ENCODE measurements around the gene HOXA10. TPM values are rescaled to one million over a fixed set of nuclear protein-coding genes. Genes with fewer than 3 reads are reported as not detected.

Gene HOXA10
- total RNA-seq, 2 experiments from 2014 or later = not detected

DNA sequence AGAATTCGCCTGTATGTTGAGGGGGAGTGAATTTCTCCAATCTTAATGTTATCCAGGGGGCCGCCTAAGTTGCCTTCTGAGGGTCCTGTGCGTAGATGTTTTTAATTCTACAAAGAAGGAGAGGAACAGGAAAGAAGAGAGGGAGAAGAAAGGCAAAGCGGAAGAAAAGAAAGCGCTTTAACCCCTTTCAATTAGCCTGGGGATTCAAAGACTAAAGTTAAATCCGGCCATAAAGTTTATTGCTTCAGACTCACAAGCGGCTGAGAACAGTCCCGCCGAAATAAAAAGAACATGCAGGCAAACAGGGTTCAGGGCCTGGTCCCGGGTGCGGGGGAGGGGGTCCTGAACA lies 35.2 kb downstream of the HOXA10 start:
- no peak overlapping the region for H3K27ac ChIP-seq (ENCODE audit: low read depth in 1 of 2, low read length in 2 of 2)
- H3K27me3 ChIP-seq (ENCODE audit: control insufficient read depth in 1 of 2, insufficient read depth in 2 of 2, low read length in 2 of 2) = peaks cover 19 to 63% of the 10 kb centered on the region in 2 experiments
- H3K9me3 Mint-ChIP-seq = no peaks in the 10 kb centered on the region
- no peaks in the 10 kb centered on the region for H3K4me1 ChIP-seq (ENCODE audit: insufficient read depth, low read length)
- DNase-seq (no peak), ATAC-seq (ENCODE audit: poor library complexity) (no peak)
- no peak overlapping the region for H3K4me3 ChIP-seq (ENCODE audit: low read length)
- no peaks in the 10 kb centered on the region for H3K36me3 ChIP-seq (ENCODE audit: insufficient read depth, low read length)
- TF ChIP-seq, protein P1, sequence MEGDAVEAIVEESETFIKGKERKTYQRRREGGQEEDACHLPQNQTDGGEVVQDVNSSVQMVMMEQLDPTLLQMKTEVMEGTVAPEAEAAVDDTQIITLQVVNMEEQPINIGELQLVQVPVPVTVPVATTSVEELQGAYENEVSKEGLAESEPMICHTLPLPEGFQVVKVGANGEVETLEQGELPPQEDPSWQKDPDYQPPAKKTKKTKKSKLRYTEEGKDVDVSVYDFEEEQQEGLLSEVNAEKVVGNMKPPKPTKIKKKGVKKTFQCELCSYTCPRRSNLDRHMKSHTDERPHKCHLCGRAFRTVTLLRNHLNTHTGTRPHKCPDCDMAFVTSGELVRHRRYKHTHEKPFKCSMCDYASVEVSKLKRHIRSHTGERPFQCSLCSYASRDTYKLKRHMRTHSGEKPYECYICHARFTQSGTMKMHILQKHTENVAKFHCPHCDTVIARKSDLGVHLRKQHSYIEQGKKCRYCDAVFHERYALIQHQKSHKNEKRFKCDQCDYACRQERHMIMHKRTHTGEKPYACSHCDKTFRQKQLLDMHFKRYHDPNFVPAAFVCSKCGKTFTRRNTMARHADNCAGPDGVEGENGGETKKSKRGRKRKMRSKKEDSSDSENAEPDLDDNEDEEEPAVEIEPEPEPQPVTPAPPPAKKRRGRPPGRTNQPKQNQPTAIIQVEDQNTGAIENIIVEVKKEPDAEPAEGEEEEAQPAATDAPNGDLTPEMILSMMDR (IDR thresholded peaks at IDR 0.05) = no peak
- H3K4me3 Mint-ChIP-seq = no peak overlapping the region
- peaks cover 0 to 10% of the 10 kb centered on the region in 2 experiments for H3K9me3 ChIP-seq (ENCODE audit: control insufficient read depth in 1 of 2, insufficient read depth in 1 of 2, low read length in 2 of 2)
- ChIA-PET POLR2A (no interaction called here), CTCF (no interaction called here)
- H3K36me3 Mint-ChIP-seq (ENCODE audit: low read depth) = no peaks in the 10 kb centered on the region
- H3K27me3 Mint-ChIP-seq = peaks cover 79% of the 10 kb centered on the region
- no peak overlapping the region for H3K27ac Mint-ChIP-seq
- H3K4me1 Mint-ChIP-seq (ENCODE audit: low read depth) = no peaks in the 10 kb centered on the region
- intact Hi-C loops (cut with DNase I, micrococcal nuclease) = no loop called here

DNA sequence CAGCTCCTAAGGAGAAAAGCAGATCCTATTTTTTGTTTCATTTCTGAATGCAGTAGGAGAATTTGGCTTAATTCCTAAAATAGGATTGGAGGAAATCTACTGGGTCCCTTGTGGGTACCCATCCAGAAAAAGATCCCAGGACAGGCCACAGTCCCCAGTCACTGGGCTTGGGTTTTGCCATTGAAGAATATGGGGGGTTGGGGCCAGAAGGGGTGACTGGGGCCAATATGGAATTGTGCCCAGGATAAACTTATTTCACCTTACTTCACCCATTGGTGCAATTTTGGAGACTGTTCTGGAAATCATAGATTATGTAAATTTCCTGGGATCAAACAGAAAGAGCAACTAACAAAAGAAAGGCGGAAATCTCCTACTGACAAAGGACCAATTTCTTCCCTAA lies 35.6 kb downstream of the HOXA10 start:
- no peak for ATAC-seq (ENCODE audit: poor library complexity)

DNA sequence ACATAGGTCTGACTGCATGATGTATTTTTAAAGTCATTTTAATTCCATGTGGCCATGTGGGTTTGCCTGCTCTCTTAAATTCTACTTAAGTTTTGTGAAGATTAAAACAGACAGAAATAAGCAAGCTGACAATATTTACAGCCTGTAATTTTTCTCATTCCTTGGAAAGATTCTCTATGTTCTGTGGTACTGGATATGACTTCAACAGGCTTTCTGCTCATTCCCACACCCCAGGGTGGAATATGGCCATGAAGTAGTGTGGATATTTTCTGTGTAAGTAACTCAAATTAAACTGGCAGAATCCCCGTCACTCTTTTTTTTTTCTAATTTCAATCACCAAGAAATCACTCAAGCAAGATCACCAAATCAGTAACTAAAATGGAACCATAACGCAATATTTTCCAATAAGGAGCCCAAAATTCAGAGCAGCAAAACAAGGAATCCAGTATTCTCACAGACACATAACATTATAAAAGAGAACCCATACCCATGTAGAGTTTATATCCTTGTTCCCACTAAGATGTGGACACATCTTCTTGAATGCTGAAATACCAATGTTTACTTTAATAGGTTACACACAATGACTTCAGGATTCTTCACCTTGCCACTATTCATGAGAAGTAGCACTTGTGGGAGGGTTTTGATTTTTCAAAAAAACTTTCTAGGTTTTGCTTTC lies 36.3 kb downstream of the HOXA10 start:
- Mint-ChIP-seq H3K27ac (no peak overlapping the region), H3K9me3 (no peaks in the 10 kb centered on the region), H3K27me3 (peaks cover 86% of the 10 kb centered on the region), H3K36me3 (ENCODE audit: low read depth) (no peaks in the 10 kb centered on the region), H3K4me3 (no peak overlapping the region), H3K4me1 (ENCODE audit: low read depth) (no peaks in the 10 kb centered on the region)
- DNase-seq (no peak), ATAC-seq (ENCODE audit: poor library complexity) (no peak)
- Histone ChIP-seq H3K27ac (ENCODE audit: low read depth in 1 of 2, low read length in 2 of 2) (no peak overlapping the region), H3K4me3 (ENCODE audit: low read length) (no peak overlapping the region), H3K27me3 (ENCODE audit: control insufficient read depth in 1 of 2, insufficient read depth in 2 of 2, low read length in 2 of 2) (peaks cover 19 to 65% of the 10 kb centered on the region in 2 experiments), H3K36me3 (ENCODE audit: insufficient read depth, low read length) (no peaks in the 10 kb centered on the region), H3K9me3 (ENCODE audit: control insufficient read depth in 1 of 2, insufficient read depth in 1 of 2, low read length in 2 of 2) (peaks cover 0 to 9% of the 10 kb centered on the region in 2 experiments), H3K4me1 (ENCODE audit: insufficient read depth, low read length) (no peaks in the 10 kb centered on the region)
- CTCF ChIA-PET = no interaction called here
- POLR2A ChIA-PET = no interaction called here
- intact Hi-C loops (cut with DNase I, micrococcal nuclease) = no loop called here
- TF ChIP-seq, protein P1 (IDR thresholded peaks at IDR 0.05) = no peak

More for the DNA sequence above, 35.6 kb downstream of the HOXA10 start:
- Histone ChIP-seq H3K27me3 (ENCODE audit: control insufficient read depth in 1 of 2, insufficient read depth in 2 of 2, low read length in 2 of 2) (peaks cover 19 to 60% of the 10 kb centered on the region in 2 experiments), H3K9me3 (ENCODE audit: control insufficient read depth in 1 of 2, insufficient read depth in 1 of 2, low read length in 2 of 2) (peaks cover 0 to 10% of the 10 kb centered on the region in 2 experiments), H3K36me3 (ENCODE audit: insufficient read depth, low read length) (no peaks in the 10 kb centered on the region), H3K4me1 (ENCODE audit: insufficient read depth, low read length) (no peaks in the 10 kb centered on the region), H3K4me3 (ENCODE audit: low read length) (no peak overlapping the region), H3K27ac (ENCODE audit: low read depth in 1 of 2, low read length in 2 of 2) (no peak overlapping the region)
- no peak overlapping the region for H3K27ac Mint-ChIP-seq
- intact Hi-C loops (cut with DNase I, micrococcal nuclease) = no loop called here
- H3K36me3 Mint-ChIP-seq (ENCODE audit: low read depth) = no peaks in the 10 kb centered on the region
- no peak for DNase-seq
- TF ChIP-seq, protein P1 (IDR thresholded peaks at IDR 0.05) = no peak
- H3K9me3 Mint-ChIP-seq = no peaks in the 10 kb centered on the region
- ChIA-PET POLR2A (no interaction called here), CTCF (no interaction called here)
- H3K27me3 Mint-ChIP-seq = peaks cover 81% of the 10 kb centered on the region
- H3K4me1 Mint-ChIP-seq (ENCODE audit: low read depth) = no peaks in the 10 kb centered on the region
- H3K4me3 Mint-ChIP-seq = no peak overlapping the region
